ENCODE data around the gene INTS6.

INTS6 gene

DNA sequence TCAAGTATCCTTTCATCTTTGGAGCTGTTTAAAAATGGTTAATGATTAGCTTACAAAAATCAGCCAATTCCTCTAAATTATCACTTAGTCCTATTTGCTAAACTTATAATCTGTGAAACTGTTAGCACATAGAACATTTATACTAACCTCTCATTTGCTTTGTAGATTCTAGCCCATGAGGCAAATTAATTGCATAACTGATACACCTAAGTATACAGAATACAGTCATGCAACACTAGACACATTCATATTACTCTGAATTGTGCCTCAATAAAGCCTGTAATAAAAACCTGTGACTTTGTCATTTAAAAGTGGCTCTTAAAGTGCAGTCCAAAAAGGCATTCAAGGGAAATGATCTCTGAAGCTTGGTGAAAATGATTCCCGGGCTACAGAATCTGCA is 92.3 kb downstream of the INTS6 start:
- no peak for DNase-seq (ENCODE audit: low read depth in 1 of 2, low spot score in 1 of 2)
- H3K27ac ChIP-seq (replicated peaks), result no peak overlapping the region
- TF ChIP-seq POLR2AphosphoS5 (IDR thresholded peaks at IDR 0.05; ENCODE audit: low read depth) (no peak), GABPA (IDR thresholded peaks at IDR 0.05; ENCODE audit: low read depth) (no peak), SPI1 (IDR thresholded peaks at IDR 0.05; ENCODE audit: borderline replicate concordance, low read depth) (no peak)
- TF ChIP-seq, protein P1, sequence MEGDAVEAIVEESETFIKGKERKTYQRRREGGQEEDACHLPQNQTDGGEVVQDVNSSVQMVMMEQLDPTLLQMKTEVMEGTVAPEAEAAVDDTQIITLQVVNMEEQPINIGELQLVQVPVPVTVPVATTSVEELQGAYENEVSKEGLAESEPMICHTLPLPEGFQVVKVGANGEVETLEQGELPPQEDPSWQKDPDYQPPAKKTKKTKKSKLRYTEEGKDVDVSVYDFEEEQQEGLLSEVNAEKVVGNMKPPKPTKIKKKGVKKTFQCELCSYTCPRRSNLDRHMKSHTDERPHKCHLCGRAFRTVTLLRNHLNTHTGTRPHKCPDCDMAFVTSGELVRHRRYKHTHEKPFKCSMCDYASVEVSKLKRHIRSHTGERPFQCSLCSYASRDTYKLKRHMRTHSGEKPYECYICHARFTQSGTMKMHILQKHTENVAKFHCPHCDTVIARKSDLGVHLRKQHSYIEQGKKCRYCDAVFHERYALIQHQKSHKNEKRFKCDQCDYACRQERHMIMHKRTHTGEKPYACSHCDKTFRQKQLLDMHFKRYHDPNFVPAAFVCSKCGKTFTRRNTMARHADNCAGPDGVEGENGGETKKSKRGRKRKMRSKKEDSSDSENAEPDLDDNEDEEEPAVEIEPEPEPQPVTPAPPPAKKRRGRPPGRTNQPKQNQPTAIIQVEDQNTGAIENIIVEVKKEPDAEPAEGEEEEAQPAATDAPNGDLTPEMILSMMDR (IDR thresholded peaks at IDR 0.05; ENCODE audit: insufficient read depth, low read length), result no peak
- TF ChIP-seq, protein P2, sequence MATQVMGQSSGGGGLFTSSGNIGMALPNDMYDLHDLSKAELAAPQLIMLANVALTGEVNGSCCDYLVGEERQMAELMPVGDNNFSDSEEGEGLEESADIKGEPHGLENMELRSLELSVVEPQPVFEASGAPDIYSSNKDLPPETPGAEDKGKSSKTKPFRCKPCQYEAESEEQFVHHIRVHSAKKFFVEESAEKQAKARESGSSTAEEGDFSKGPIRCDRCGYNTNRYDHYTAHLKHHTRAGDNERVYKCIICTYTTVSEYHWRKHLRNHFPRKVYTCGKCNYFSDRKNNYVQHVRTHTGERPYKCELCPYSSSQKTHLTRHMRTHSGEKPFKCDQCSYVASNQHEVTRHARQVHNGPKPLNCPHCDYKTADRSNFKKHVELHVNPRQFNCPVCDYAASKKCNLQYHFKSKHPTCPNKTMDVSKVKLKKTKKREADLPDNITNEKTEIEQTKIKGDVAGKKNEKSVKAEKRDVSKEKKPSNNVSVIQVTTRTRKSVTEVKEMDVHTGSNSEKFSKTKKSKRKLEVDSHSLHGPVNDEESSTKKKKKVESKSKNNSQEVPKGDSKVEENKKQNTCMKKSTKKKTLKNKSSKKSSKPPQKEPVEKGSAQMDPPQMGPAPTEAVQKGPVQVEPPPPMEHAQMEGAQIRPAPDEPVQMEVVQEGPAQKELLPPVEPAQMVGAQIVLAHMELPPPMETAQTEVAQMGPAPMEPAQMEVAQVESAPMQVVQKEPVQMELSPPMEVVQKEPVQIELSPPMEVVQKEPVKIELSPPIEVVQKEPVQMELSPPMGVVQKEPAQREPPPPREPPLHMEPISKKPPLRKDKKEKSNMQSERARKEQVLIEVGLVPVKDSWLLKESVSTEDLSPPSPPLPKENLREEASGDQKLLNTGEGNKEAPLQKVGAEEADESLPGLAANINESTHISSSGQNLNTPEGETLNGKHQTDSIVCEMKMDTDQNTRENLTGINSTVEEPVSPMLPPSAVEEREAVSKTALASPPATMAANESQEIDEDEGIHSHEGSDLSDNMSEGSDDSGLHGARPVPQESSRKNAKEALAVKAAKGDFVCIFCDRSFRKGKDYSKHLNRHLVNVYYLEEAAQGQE (IDR thresholded peaks at IDR 0.05; ENCODE audit: insufficient replicate concordance, low read depth), result no peak
- no peak overlapping the region for H3K4me3 ChIP-seq (replicated peaks; ENCODE audit: insufficient read depth, low read length)
- H3K27me3 ChIP-seq (ENCODE audit: insufficient read depth, poor library complexity, severe bottlenecking), result no peaks in the 10 kb centered on the region

DNA sequence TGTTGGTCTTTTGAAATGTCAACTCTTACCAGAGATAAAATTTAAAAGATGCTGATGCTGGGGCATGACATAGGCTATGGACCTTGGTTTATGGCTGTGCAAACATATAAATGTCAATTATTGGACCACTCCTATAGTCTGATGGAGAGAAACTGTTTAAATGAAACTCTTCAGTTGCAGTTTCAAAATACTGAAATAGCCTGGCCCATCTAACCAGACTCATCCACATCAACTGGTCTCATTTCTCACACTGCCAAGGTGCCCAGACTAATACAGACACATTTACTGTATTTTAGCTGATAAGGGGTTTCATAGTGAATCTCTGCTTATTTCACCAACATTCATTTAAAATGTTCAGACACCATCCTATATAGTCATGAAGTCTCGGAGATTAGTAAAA is 93.5 kb downstream of the INTS6 start:
- no peak overlapping the region for H3K27ac ChIP-seq (replicated peaks)
- H3K4me3 ChIP-seq (replicated peaks; ENCODE audit: insufficient read depth, low read length), result no peak overlapping the region
- TF ChIP-seq POLR2AphosphoS5 (IDR thresholded peaks at IDR 0.05; ENCODE audit: low read depth), result no peak
- TF ChIP-seq, protein P1 (IDR thresholded peaks at IDR 0.05; ENCODE audit: insufficient read depth, low read length), result no peak
- TF ChIP-seq GABPA (IDR thresholded peaks at IDR 0.05; ENCODE audit: low read depth), result no peak
- TF ChIP-seq, protein P2 (IDR thresholded peaks at IDR 0.05; ENCODE audit: insufficient replicate concordance, low read depth), result no peak
- no peak for TF ChIP-seq SPI1 (IDR thresholded peaks at IDR 0.05; ENCODE audit: borderline replicate concordance, low read depth)
- H3K27me3 ChIP-seq (ENCODE audit: insufficient read depth, poor library complexity, severe bottlenecking), result no peaks in the 10 kb centered on the region
- no peak for DNase-seq (ENCODE audit: low read depth in 1 of 2, low spot score in 1 of 2)

DNA sequence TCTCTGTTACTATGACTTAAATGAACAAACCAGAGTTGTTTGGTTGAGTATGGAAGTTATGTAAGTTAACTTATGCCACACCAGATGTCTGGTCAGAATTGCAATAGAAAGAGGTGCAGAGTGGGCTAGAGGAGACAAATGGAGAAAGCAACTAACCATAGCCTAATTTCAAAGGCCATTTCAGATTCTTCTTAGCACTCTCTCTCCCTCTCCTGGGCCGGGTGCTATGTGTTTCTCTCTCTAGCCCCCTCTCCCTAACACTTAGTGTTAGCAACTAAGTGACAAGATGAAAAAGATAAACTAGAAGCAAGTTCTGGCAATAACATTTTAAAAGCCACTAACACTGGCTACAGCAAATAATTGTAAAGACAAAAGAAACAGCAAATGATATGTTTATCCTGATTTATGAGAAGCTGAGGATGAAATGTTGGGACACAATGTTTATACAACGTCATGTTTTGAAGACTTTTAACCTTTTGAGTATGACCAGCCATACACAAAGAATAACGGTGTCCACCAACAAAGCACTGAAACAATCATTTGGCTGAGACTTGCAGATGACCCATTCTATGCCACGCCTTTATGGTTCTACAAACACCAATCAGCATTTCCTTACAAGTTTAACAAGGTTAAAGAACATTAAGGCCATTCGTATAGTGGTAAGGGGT is 94.8 kb downstream of the INTS6 start:
- no peak for TF ChIP-seq POLR2AphosphoS5 (IDR thresholded peaks at IDR 0.05; ENCODE audit: low read depth)
- TF ChIP-seq, protein P2 (IDR thresholded peaks at IDR 0.05; ENCODE audit: insufficient replicate concordance, low read depth), result no peak
- TF ChIP-seq SPI1 (IDR thresholded peaks at IDR 0.05; ENCODE audit: borderline replicate concordance, low read depth), result no peak
- TF ChIP-seq, protein P1 (IDR thresholded peaks at IDR 0.05; ENCODE audit: insufficient read depth, low read length), result no peak
- no peak for TF ChIP-seq GABPA (IDR thresholded peaks at IDR 0.05; ENCODE audit: low read depth)
- H3K27ac ChIP-seq (replicated peaks), result no peak overlapping the region
- DNase-seq (ENCODE audit: low read depth in 1 of 2, low spot score in 1 of 2), result no peak
- H3K27me3 ChIP-seq (ENCODE audit: insufficient read depth, poor library complexity, severe bottlenecking), result no peaks in the 10 kb centered on the region
- H3K4me3 ChIP-seq (replicated peaks; ENCODE audit: insufficient read depth, low read length), result no peak overlapping the region
